HG03442 (cell line): ENCODE measurements around the gene PTTG2.
A peak's percentile ranks its signal among the peaks of the same experiment; 100 is the strongest.
"Not testable (repeated sequence)": the region's sequence is repeated elsewhere in the genome, so short reads cannot be mapped to it uniquely, and the experiment has no call there.

Experiments used
- ATAC-seq: cut with Tn5 transposase; IDR thresholded peaks from one replicate; pipeline ENCODE4 v1.9.1; 2021; ENCODE audit warnings: mild to moderate bottlenecking, moderate library complexity; ENCODE audit not compliant: unreplicated experiment

Gene PTTG2

DNA sequence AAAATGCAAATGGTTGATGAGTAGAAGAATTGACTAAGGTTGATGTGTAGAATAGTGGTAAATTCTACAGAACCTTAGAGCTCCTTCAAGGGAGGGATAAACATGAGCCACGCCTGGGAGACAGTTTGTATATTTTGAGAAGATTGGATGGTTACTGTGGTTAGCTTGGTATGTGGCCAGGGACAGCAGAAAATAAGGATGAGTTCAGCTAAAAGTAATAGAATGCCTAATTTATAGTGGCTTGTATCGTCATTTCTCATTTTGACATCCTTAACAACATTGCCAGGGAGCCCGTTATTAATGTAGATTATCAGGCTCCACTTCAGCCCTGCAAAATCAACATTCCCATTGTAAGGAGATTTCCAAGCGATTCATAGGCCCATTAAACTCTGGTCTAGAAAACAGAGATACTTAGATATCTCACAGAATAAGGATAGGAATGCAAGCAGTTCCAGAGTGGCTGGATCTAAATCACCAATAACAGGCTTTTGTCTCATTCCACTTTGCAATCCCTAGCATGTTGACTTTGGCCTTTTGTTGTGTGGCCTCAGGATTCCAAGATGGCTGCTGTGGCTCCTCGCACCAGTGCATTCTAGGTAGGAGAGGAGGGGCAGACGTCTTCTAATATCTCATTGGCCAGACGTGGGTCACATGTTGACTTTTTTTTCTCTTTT lies 6.4 kb upstream of the PTTG2 start:
- ATAC-seq, result no peak

DNA sequence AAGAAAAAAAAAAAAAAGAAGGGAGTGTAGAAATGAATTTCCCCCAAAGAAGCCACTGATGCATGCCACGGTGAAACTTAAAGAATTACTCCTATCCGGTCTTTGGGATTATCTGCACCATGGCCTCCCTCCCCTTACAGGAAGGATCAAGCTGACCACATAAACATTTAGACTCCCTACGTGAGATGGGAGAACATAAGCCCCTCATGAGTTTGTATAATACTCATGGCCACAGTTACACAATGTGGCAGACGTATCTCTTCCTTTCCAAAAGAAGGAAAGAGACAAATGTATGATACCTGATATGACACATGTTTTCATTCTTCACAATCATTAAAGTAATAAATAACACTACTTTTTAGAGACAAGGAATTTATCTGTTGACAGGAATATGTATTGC lies 3.3 kb upstream of the PTTG2 start:
- ATAC-seq, result no peak

DNA sequence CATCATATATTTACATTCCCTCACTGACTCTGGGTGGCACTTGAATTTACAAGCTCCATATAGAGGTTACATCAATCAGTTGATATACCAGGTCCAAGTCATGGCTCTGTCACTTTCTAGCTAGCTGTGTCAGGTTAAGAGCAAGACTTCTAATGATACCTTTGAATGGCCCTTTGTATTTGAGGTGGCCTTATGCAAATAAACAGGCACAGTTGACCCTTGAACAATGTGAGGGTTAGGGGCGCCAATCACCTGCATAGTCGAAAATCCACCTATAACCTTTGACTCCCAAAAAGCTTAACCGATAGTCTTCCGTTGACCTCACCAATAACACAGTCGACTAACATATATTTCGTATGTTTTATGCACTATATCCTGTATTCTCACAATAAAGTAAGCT lies 1.3 kb upstream of the PTTG2 start:
- no peak for ATAC-seq

DNA sequence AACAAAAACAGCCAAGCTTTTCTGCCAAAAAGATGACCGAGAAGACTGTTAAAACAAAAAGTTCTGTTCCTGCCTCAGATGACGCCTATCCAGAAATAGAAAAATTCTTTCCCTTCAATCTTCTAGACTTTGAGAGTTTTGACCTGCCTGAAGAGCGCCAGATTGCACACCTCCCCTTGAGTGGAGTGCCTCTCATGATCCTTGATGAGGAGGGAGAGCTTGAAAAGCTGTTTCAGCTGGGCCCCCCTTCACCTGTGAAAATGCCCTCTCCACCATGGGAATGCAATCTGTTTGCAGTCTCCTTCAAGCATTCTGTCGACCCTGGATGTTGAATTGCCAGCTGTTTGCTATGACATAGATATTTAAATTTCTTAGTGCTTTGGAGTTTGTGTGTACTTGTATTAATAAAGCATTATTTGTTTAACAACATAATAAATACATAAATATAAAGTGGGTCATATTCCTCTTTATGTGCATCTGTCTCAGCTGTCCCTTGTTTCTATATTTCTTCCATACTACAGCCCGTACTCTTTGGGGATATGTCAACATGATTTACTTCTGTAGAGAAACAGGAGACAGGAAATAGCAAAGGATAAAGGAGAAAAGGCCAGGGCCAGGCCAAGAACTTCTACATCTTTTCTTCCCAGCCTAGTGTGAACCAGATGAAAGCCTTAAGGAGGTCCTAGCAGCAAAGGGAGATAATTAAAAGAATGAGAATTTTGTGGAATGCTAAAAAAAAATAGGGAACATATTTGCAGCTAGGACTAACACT lies 667 bp downstream of the PTTG2 start:
- no peak for ATAC-seq

DNA sequence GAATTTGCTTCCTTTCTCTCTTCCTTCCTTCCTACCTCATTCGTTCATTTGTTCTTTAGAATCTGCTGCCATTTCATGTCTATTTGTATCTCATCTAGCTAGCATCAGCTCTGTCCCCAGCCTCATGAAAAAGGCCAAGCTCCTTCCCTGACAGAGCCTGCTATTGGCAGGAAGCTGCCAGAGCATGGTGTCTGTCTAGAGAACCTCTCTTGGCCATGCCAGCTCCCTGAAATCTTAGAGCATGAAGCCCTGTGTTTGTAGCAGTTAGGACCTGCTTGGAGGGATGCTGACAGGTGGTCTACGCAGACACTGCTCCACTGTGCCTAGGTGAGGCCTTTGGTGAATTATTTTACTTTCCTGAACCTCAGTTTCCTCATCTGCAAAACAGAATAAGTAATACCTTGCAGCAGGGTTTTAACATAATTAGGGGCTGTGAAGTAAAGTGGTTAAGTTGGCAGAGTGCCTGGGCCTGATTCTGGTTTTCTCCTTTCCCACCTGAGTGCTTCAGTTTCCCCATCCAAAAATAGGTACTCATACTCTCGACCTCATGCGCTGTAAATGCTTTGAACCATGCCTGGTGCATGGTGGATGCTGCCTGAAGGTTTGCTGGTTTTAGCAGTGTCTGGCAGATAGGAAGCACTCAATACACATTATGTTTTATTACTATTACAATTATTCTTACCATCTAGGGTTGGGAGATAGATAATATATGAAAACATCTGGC lies 4.7 kb downstream of the PTTG2 start:
- peak; percentile 69 for ATAC-seq

DNA sequence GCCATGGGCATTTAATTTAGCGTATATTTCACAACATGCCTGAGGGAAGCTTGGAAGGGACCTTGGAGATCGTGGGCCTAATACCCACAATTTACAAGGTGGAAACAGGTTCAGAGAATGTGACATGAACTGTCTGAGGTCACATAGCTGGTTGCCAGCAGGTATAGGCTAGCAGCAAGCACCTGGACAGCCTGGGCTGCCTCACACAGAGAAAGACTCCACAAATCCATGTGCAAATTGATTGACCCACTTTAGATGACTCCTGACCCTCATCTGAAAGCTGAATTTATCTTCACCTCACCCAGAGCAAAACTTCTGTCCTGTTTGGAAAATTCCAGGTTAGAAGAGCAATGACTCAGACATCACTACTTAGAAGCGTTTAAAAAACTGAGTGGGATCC lies 5.8 kb downstream of the PTTG2 start:
- ATAC-seq, result no peak

DNA sequence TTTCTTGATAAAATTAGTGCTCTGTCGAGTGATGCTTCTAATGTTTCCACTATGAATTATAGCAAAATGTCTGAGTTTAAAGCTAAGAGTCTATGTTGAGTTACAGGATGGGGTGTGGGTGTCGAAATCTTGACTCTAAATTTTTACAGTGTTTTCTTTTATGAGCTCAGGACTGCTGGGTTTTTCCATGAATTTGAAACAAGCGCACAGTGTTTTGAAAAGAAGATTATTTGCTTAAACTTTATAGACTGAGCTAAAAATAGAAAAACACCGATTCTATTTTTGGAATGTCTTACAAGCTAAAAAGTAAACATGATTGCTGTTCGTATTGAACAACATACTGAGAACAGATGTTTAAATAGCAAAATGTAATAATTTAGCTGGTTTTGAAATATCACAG lies 7.5 kb downstream of the PTTG2 start:
- no peak for ATAC-seq

DNA sequence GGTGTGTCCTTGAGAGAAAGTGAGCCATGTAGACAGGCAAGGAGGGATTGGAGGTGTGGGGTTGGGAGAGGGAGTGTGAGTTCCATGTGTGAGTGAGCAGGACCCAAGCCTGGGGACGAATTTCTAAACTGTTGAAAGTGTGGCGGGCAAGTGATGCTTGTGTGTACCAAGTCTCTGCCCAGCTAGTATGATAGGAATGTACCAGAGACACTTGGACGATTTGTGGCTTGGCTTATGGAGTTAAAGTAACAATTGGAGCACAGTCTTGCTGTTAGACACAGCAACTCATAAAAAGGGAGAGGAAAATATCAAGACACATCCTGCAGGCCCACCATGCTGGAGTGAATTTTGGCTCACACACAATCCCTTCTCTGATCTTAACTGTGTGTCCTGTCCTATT lies 8.5 kb downstream of the PTTG2 start:
- ATAC-seq, result no peak

DNA sequence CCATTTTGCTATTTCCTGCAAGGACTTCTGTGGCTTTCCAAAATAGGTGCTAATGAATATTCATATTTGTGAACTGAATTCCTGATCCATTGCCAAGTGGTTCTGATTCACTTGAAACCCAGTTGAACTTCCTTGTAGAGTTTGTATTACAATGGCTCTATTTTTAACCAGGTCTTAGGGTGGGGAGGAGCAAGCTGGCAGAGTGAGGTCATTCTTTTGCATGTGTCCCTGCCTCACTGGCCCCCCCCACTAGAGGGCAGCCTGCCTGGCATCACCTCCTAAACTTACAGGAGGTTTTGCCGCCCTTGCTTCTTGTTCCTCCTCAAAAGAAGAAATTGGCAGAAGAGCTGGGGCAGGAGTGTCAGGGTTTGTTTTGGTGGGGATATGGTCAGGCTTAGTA lies 10.5 kb downstream of the PTTG2 start:
- ATAC-seq, result no peak

DNA sequence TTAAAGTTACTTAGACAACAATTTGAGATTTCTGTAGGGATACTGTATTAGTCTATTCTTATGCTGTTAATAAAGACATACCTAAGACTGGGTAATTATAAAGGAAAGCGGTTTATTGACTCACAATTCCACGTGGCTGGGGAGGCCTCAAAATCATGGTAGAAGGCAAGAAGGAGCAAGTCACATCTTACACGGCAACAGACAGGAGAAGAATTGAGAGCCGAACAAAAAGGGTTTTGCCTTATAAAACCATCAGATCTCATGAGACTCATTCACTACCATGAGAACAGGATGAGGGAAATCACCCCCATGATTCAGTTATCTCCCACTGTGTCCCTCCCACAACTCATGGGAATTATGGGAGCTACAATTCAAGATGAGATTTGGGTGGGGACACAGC lies 11.0 kb downstream of the PTTG2 start:
- ATAC-seq, result no peak

DNA sequence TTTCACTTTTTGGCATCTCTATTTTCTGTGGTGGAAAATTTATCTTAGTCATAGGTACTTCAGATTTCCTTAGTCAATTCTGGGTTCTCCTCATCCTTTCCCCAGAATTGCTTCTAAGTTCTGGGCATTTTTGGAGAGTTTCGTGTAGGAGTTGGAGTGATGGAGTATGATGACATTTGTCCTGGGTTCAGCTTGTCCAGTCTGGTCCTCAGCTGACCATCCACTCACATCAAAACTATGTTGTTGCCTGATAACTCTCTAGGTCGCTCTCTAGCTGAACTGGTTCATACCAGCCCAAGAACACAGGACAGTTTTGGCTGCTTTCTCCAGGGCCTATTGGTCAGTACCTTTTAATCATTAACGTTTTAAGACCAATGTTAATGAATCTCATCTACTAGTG lies 13.2 kb downstream of the PTTG2 start:
- ATAC-seq, result no peak

DNA sequence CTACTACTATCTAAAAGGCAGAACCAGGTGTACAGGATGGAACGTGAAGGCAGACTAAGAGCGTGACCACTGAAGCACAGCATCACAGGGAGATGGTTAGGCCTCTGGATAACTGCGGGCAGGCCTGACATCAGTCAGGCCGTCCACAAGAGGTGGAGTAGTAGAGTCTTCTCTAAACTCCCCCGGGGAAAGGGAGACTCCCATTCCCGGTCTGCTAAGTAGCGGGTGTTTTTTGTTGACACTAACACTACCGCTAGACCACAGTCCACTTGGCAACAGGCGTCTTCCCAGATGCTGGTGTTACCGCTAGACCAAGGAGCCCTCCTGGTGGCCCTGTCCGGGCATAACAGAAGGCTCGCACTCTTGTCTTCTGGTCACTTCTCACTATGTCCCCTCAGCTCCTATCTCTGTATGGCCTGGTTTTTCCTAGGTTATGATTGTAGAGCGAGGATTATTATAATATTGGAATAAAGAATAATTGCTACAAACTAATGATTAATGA lies 15.2 kb downstream of the PTTG2 start:
- ATAC-seq, result not testable (repeated sequence)

DNA sequence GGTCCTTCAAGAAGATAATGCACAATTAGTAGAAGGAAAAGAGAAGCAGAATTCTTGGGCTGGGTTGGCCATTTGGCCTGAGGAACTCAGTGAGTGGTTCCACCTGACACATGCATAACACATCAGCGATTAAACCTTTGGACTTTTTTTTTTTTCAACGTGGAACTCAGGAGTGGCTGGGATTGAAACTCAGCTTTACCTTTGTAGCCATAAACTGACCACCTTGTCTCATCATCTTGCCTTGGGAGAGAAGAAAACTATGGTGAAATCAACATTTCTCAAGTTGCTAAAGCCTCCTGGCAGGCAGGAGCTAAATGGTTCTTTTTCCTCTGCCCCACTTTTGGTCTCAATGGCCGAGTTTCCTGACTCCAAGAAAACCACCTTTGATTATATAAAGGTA lies 16.3 kb downstream of the PTTG2 start:
- ATAC-seq, result no peak

DNA sequence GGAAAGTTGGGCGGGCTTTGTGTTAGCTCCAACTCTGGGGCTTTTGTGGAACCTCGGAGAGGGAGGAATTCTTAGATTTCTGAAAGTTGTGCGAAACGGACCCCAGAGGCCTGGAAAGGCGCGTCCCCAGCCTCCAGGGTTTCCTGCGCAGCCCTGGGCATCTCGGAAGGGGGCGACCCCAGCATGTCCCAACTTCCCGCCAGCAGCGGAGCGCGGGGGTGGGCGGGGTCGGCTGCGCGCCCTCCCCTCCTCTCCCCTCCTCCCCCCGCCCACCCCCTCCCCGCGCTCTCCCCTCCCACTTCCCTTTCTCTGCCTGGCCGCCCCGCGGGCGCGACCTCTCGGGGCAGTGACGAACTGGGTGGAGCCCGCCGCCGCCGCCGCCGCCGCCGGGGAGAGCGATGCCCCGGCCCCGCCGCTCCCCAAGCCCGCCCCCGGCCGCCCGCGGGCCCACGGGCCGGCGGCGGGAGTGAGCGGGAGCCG lies 16.8 kb downstream of the PTTG2 start:
- peak; percentile 72 for ATAC-seq

DNA sequence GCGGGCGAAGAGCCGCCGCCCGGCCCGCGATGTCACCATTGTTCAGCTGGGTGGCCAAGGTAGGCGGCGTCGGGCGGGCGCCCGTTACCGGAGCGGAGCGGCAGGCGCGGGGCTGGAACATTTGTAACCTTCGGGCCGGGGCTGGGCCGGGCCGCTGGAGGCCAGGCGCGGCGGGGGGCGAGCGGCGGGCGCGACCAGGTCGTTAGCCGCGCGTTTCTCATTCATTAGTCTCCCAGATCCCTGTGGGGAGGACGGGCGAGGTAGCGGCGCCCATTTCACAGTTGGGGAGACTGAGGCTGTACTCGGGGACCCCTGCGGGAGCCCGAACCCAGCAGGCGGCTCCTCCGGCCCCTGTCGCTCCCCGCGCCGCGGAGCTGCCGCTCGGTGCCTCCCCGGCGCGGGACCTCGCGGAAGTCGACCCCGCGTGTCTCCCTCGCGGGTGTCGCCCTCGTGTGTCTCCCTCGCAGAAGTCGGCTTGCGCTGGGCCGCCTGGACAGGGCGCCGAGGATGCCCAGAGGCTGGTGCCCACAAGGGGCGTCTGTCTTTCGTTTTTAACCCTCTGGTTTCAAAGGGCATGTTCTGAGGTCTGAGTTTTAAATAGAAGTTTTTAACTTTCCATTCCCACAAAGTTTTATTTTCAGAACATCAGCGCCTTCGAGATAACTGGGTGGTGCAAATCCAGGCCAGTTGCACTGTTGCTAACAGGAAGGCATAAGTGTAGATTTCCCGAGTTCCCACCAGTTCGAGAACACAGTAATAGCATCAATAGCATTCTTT lies 17.5 kb downstream of the PTTG2 start:
- peak; percentile 64 for ATAC-seq

DNA sequence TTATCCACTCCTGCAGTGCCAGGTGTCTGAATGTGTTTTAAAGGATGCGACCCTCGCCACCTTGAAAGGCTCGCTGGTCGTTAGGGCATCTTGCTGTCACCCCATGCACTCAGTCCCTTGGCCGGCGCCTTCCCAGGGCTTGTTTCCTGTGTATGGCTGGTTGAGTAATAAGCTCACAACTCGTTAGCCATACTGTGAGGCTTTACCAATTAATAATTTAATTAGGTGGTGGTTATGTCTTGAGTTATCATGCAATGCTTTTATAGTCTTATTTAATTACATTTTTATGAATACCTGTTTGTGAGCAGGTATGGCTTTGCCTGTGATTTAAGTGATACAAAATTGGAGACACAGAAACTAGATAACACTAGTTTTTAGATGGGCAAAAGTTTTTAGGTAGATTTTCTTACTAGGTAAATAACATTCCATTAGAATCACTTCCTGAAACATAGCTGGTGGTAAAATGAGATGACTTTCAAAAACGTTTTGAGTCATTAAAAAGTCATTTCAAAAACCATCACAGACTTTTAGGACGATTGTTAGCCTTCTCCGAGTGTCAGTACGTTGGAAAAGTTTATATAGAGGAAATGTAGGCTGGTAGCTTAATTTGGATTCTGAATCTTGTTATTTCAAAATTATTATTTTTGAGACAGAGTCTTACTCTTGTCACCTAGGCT lies 18.2 kb downstream of the PTTG2 start:
- ATAC-seq, result peak; percentile 8

DNA sequence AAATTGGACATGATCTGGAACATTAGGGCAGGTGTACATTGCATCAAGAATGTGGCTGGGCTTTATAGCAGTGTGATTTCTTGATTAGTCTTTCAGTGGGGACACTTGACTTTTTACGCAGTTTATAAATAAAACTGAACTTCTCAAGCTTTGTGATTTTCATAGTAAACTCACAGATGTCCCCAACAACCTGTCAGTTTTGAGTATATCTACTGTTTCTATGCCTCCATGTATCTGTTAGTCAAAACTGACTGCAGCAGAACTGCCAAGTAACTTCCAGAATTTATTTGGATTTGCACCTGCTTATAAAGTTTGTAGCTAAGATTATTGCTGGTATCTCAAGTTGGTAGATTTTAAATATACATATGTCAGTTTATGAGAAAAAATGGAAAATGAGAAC lies 20.0 kb downstream of the PTTG2 start:
- ATAC-seq, result no peak

DNA sequence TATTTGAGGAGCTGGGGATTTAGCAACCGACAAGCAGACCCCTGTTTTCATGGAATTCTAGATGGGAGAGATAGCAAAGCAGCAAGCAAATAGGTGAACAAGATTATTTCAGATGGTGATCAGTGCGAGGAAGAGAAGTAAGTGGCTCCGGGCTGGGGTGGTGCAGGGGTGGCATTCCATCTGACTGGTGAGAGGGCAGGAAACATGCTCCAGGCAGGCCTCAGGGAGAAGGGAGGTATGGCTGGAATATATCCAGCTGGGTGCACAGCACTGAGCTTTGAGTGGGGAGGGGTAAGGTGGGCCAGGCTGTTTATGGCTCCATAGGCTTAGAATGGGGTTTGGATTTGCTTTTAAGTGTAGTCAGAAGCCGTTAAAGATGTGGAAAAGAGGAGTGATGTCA lies 21.2 kb downstream of the PTTG2 start:
- no peak for ATAC-seq

DNA sequence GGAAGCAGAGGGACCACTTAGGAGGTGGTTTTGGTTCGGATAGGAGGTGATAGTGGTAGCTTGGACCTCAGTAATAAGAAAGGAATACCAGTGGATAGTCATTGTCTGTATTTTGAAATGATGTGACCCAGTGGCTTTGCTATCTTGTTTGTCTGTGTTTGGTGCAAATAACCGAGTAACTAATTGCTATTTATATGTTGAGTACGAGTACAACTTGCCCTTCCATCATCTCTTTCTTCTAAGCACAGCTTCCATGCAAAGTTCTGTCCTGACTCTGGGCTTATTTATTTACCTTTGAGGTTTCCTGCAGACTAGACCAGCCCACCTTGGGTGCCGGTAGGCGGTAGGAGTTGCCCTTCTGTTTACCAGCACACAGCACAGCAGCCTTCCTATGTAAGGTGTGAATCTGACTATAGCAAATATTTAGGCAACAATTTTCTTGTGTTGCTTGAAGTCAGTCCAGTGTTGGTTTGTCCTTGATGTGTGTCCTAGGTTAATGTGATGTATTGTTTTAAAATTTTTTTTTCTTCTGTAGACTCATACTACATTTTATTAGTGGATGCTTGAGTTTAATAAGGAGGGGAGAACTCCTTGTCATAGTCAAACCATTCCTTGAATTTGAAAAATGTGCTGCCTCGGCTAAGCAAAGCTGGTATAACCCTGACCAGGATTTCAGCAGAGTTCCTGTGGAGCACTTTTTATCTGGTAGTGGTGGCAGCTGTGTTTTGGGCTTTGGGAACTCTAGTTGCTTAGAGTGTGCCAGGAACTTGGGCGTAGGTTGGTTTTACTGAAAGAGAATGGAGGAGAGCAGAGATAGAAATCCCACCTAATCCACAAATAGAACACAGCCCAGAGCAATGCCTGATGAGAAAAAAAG lies 21.9 kb downstream of the PTTG2 start:
- ATAC-seq, result no peak
